NOMO-1 treated with dmso at 0.1 percent for 144 hours (cell line): ENCODE data around the gene ZSCAN9.

Experiments
- DNase-seq: peaks from one replicate; lab custom pipeline; 2025; ENCODE audit not compliant: unreplicated experiment; lab: John Stamatoyannopoulos, UW

The ZSCAN9 gene

DNA sequence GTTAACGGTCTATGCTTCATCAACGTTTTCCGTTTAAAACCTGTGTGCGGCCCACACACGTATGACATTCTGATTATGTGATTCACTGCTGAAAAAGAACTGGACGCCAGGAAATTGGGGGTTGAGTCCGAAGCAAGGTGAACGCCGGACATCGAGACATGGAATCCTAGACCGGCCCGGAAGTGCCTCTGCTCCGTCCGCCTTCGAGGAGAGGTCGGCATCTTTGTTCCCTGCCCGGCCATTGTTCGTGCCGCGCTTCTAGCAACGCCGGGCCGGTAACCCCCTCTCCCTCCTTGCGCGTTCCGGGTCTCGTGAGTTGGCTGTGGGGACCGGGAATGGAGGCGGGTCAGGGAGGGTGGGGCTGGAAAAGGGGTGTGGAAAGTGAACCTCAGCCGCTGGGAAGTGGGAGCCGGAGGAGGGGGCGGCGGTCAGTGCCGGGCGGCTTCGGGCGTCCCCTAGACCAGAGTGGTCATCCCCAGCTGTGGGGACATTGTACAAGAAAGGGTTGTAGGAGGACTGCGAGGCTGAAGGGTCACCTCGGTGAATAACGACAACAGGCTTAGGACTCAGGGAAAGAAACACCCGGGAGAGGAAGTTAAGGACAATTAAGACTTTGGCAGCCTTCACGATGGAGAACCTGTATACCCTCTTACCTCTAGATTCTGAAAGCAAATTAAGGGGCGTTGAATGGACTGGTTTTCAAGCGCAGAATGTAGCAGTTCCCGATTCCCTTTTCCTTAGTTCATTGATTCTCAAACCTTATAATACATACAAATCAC lies at the start of gene ZSCAN9:
Gene ZSCAN9, plus strand, starts transcription at position 220 of the 779 bp plus-strand sequence. CDS start 1,810 bp downstream, outside the sequence.
- DNase-seq, result peak; percentile 67

DNA sequence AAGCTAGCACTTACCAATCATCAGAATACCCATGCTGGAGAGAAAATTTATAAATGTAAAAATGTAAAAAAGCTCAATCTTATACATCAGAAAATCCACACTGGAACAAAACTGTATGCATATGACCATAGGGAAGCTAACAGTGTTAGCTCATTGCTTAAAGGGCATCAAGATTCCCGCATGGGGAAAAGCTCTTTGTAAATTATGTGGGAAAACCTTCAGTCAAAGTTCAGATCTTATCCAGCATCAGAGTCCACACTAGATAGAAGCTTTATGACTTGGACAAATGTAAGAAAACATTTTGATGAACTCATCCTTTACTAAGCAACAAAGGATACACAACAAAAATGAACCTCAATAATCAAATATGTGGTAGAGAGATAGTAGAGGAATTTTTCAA lies 48.7 kb upstream of the ZSCAN9 start:
- no peak for DNase-seq

DNA sequence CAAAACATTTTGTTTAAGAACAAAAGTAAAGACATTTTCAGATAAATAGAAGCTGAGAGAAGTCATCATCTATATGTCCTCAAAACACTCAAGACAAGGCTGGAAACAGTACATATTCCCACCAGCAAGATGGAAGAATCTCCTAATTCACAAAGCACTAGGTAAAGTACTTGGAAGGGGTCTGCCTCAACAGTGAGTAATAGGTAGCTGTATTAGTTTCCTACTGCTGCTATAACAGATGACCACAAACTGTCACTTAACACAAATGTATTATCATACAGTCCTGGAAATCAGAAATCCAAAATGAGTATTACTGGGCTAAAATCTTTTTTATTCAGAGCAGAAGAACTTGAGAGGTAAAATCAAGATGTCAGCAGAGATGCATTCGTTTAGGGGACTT lies 42.8 kb upstream of the ZSCAN9 start:
- no peak for DNase-seq

DNA sequence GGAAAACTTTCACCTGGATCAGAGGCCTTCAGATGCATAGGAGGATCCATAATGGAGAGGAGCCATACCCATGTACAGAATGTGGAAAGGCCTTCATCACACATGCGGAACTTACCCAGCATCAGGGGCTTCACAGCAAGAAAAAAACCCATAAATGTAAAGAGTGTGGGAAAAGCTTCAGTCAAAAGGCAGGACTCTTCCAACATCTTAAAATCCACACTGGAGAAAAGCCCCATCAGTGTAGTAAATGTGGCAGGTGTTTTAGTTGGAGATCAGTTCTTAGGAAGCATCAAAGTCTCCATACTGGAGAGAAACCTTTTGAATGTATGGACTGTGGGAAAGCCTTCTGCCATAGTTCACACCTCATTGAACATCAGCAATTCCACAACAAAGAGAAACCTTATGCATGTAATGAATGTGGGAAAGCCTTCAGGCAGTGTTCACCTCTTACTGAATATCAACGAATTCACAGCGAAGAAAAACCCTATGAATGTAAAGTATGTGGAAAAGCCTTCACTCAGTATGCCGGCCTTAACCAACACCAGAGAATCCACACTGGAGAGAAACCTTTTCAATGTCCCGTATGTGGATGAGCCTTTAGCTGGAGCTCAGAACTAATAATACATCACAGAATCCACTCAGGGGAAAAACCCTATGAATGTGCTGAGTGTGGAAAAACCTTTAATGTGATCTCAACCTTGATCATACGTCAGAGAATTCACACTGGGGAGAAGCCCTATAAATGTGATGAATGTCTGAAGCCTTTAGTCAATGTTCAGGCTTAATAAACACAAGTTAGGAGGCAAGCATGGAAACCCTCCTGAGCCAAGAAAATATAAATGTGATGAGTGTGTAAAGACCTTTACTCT lies 36.7 kb upstream of the ZSCAN9 start:
- no peak for DNase-seq

DNA sequence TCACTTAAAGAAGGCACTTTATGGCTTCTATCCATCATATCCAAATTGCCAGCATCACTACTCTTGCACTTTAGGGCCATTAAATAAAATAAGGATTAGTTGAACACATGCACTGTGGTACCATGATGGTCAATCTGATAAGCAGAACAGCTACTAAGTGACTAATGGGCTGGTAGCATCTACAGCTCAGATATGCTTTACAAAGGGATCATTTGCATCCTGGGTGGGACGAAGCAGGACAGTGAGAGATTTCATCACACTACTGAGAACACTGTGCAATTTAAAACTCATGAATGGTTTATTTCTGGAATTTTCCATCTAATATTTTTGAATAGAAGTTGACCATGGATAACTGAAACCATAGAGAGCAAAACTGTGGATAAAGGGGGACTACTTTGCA lies 25.1 kb upstream of the ZSCAN9 start:
- no peak for DNase-seq

DNA sequence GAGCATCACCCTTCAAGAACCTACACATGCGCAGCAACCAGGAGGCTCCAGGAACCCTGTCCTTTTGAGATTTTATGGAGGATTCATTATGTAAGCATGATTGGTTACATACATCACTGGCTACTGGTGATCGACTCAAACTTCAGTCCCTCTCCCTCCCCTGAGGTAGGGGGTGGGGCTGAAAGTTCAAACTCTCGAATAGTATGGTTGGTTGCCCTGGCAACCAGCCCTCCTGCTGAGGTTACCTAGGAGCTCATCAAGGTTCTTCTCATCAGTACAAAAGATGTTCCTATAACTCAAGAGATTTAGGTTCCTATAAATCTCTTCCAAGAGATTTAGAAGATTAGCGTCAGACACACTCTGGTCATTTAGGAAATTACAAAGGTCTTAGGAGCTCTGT lies 21.9 kb upstream of the ZSCAN9 start:
- no peak for DNase-seq

DNA sequence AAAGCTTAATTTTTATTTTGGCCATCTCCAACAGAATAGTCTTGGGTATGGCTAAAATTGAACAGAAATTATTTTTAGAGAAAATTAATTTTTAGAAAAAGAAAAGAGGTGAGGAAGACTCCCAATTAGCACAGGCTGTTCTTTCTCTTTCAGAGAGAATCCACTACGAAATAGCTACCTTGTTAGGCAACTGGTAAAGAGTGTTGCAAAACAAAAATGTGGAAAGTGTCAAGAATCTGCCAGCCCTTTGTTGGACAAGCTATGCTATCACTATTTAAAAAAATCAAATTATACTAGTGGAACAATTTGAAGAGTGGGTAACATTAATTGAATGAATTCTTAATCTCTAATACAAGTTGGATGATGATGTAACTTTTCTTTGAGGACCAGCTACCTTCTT lies 19.2 kb upstream of the ZSCAN9 start:
- no peak for DNase-seq

DNA sequence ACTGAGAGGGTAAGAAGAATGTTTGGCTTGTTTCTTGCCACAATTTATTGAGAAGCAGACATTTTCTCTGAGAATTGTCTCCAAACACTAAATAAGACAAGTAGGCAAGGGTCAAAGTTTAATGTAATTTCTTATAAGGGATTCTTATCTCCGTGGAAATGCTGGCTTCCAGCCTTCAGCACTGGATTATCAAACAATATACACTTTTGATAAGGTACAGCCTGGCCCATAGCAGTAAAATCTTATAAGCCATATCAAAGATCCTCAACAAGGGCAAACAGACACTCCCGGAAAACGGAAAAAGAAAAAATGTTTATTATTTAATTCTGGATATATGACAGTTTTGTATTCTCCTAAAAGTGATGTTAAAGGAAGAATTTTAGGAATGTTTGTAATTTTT lies 18.5 kb upstream of the ZSCAN9 start:
- DNase-seq, result no peak

DNA sequence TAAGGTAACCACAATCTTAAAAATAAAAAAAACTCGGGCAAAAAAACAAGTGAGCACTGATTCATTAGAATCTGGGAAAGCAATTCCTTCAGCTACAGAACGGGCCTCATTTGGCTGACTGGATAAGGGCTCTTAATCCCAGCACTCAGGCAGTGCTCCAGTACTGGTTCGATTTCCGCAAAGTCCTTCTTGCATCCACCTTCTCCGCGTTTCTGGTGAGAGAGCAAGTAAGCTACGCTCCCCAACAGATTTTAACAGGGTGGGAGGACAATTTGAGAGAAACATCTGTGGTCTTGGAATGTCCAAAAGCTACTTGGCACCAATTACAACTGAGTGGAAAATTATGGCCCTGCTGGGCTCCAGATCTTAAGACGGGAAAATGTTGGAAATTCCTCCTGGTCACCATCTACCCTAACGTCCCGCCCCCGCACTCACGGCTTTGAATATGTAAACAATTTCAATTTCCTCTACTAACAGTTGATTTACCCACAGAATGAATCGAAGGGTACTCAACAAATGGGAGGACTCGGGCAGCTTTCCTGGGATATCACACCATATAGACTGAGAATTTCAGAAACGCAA lies 18.1 kb upstream of the ZSCAN9 start:
- no peak for DNase-seq

DNA sequence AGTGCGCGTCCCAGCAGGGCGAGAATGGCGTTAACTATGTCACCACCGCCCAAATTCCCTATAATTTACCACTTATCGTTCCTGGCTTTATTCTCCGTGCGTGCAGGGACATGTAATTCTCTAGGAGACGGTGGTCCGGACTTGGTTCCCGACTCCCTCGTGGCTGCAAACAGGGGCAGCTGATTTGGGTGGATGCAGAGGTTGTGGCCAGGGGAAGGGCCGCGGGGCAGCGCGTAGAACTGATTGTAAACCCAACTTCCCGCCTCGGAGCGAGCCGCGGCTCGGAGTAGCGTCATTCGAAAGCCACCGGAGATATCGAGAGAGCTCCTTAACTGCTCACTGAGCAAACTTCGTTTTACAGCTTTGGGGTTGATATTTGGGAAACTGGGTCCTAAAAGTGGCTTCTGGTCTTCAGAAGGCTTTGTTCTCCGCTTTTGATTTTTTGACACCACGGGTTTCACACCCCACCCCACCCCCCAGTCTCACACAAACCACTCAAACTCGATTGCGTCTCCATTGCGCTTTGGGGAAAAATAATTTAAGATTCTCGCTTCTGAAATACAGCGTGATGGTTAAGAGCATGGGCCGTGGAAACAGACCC lies 17.5 kb upstream of the ZSCAN9 start:
- DNase-seq, result no peak

DNA sequence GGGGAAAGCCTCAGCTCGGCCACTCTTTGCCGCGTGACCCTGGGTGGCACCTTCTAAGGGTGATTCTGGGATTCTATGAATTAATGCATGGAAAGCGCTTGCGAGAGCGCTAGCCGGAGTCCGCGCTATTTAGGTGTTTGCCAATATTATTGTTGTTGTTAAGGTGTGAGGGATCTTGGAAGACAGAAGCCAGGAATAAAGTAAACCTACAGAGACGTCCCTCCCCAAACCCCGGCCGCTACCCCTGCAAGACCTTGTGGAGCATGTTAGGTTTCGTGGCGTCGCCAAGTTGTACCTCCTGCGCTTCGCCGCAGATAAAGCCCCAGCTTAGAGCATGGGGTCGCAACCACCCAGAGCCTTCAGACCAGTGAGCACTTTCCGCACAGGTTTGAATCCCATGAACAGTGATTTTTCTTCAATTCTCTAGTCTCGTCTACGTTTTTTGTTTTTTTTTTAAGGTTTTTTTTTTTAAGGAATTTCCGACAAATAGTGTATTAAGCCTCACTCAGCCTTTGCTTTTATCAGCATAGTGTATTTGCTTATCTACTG lies 16.9 kb upstream of the ZSCAN9 start:
- no peak for DNase-seq

DNA sequence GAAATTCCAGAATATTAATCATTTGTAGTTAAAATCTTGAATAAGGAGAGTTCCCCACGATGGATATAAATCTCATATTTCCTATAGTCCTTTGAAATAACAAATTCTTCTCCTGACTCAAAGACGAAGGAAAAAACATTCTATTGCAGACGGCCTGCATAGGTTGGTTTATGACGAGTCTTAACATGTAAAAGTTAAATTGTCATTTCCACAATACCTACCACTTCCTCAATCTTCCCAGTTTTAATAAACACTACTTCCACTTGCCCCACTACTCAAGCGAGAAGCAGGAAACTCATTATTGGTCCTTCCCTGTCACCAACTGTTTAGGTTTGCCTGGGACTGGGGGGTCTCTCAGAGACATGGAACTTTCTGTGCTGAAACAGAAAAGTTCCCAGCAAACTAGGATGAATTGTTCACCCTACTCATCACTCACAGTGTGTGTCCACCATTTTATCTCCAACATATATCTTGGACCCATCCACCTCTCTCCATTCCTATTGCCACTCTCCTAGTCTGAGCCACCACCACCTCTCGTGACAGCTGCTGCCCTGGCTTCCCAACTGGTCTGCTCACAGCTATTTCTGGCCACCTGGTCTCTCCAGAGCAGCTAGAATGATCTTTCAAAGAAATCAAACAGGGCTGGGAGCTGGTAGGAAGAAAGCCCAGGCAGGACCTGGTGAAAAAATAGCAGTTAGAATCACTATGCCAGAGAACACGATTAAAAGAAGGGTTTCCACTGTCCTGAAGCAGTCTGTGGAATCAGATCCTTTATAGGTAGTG lies 15.1 kb upstream of the ZSCAN9 start:
- no peak for DNase-seq

DNA sequence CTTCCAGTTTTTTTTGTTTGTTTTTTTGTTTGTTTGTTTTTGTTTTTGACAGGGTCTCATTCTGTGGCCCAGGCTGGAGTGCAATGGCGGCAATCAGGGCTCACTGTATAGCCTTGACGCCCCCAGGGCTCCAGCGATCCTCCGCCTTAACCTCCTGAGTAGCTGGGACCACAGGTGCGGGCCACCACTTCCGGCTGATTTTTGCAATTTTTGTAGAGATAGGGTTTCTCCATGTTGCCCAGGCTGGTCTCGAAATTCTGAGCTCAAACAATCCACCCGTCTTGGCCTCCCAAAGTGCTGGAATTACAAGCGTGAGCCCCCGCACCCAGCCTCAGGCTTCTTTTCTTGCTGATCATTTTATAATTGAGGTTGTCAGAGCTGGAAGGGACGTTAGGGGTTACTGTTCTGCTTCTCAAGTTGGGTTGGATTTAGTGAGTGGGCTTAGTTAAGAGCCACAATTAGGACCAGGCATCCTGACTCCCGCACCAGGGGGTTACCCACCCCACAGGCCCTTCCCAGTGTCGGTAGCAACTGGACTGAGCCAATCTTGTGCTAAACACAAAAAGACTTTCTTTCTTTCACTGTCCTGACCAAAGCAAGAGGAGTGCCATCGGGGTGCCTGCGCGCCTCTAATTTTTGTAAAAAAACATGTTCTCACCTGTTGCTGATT lies 13.1 kb upstream of the ZSCAN9 start:
- DNase-seq, result no peak

DNA sequence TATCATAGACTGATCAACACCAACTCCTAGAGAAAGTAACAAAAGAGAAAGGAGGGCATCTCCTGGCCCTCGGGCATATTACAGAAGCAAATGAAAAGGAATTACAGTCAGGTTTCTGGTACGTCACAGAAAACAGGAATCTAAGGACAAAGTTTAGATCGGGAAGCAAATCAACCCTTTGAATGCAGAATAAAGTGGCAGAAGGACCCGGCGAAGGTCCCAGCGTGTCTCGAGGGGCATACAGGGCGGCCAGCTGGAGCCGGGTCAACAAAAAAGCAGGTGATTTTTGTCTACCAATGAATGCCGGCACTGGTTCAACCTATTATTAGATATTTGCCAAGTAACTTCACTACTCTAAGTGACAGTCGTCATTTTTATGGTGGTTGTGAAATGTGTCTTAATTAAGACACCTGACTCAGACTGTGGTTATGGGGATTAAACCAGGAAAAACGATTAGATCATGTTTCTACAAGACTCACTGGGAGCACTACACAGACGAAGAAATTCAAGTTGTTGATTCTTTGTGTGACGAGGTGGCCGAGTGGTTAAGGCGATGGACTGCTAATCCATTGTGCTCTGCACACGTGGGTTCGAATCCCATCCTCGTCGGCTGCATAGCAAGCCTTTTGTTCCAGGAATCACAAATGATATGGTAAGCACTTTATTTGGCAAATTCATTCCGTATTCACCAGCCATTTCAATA lies 12.4 kb upstream of the ZSCAN9 start:
- DNase-seq, result peak; percentile 70

DNA sequence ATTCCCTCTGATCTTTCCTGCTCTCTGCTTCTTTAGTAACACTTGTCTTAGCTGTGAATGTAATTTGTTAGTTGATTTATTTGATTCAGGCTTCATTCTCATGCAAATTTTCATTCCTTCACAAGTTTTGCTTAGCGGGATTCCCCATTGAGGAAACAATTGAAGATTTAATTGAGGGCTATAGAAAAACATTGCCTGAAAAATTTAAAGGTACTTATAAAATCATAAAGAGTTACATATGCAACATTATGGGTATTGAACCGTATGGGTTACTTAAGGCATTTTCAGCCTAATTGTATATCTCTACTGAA lies 11.9 kb upstream of the ZSCAN9 start:
- no peak for DNase-seq

DNA sequence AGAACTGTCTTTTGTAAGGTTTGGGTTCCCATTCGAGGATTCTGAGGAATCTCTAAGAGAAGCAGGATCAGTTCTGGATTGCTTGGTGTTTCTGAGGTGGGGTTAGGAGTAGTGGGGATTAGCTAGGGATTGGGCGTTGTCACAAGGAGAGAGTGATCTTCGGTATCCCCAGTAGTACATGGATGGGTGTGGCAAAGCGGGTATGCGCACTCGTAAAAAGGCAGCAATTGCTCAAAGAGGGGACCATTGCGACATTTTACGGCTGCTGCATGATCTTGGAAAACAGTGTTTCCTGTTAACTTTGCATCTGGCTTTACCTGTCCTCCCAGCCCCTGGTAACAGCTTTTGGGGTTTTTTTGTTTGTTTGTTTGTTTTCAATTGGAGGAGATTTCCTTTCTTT lies 9.7 kb upstream of the ZSCAN9 start:
- no peak for DNase-seq

DNA sequence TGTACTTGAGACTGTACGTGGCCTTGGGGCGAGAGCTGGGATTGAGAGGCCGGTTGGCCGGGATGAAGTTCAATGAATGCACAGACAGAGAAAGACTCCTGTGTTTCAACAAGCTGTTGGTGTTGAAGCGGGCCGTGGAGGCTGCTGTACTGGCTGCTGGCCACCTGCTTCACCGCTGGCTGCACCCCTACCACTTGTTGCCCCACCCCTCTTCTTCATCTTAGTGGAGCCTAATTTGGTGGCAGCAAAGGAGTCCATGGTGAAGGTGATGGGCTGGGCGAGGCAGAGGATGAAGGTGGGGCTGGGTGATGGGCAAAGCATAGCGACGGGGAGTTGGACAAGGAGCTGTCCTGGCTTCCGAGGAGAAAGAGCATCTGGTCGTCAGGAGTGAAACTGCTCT lies 7.2 kb upstream of the ZSCAN9 start:
- DNase-seq, result no peak

DNA sequence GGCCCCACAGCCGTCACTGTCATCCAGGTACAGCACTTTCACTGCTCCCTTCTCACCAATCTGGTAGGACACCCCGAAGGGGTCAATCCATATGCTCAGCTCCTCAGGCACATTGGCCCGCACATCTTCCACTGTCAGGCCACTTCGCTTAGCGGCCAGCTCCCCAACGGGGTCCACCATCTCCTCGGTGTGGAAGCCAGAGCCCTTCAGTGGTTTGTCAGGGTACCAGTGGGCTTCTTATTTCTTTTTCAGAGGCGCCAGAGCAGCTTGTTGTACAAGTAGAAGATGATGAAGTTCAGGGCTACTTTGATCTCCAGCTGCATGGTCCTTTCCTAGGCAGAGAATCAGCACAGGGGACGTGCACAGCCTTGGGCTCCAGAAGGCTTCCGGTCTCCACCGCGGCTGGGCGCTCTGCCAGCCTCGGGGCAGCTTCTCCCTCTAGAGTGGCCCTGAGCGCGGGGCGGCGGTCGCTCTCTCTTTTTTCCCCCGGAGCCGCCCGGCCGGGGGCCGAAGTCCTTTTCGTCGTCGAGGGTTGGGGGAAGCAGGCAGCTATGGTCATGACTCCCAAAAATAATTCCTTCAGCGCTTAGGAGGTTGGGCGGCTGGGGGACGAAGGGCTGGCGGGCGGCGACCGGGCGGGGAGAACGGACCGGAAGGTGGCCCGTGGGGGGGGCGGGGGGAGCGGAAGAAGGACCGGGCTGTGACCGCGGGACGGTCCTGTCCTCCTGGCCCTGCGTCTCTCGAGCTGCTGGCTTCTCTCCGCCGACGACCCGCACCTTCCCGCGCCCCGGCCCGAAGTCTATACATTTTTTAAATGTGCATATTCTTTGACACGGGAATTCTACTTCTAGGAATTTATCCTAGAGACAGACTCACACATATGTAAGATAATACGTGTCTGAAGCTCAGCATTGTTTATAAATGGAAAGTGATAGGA lies 6.5 kb upstream of the ZSCAN9 start:
- peak; percentile 29 for DNase-seq
